Keratinocyte (primary cell): Measurements from ENCODE around the gene CMKLR1. TPM values are rescaled to one million over a fixed set of nuclear protein-coding genes. Genes with fewer than 3 reads are reported as not detected.

Experiments
- DNase-seq: peaks from one replicate; pipeline ENCODE4 v3.0.0-alpha.2; 2011; ENCODE audit warnings: low read depth, missing footprints, low spot score
- FAIRE-seq: peaks from 2 replicates; lab custom pipeline; 2011; peaks lifted over from hg19 to GRCh38; lab: Jason Lieb, UNC
- H2AFZ ChIP-seq: 2 replicates; pipeline ENCODE4 v1.6.0; 2012; ENCODE audit warnings: low read length, control low read depth, inconsistent platforms; ENCODE audit not compliant: control insufficient read depth
- H3K27ac ChIP-seq: 2 replicates; pipeline ENCODE4 v1.5.1; 2011; ENCODE audit warnings: low read length; ENCODE audit not compliant: control insufficient read depth, insufficient read depth
- H3K27me3 ChIP-seq: 3 replicates; pipeline ENCODE4 v1.6.0; 2011; ENCODE audit warnings: low read length; ENCODE audit not compliant: control insufficient read depth, insufficient read depth; ENCODE audit errors: extremely low read depth
- H3K36me3 ChIP-seq, 2 experiments: 2 replicates in 1 of 2; 3 replicates in 1 of 2; pipeline ENCODE4 v1.5.1; 2011; ENCODE audit warnings: low read length in 2 of 2, mild to moderate bottlenecking in 1 of 2; ENCODE audit not compliant: control insufficient read depth in 2 of 2, insufficient read depth in 2 of 2; ENCODE audit errors: extremely low read depth in 1 of 2
- H3K4me1 ChIP-seq: 3 replicates; pipeline ENCODE4 v1.5.1; 2011; ENCODE audit warnings: low read length; ENCODE audit not compliant: control insufficient read depth, insufficient read depth; ENCODE audit errors: extremely low read depth
- H3K4me2 ChIP-seq: 3 replicates; pipeline ENCODE4 v1.6.0; 2011; ENCODE audit warnings: low read depth, low read length; ENCODE audit not compliant: control insufficient read depth, insufficient read depth; ENCODE audit errors: extremely low read depth
- H3K4me3 ChIP-seq, 3 experiments: fragments of 200-600 bp in 1 of 3; sonication (generic) in 1 of 3; 2 replicates in 2 of 3; 3 replicates in 1 of 3; pipeline ENCODE4 v1.5.1; 2011 to 2016; ENCODE audit warnings: low read length in 3 of 3, mild to moderate bottlenecking in 3 of 3, control low read depth in 2 of 3, inconsistent platforms in 1 of 3, low read depth in 1 of 3, mixed read lengths in 1 of 3, mixed run types in 1 of 3, moderate library complexity in 1 of 3; ENCODE audit not compliant: control insufficient read depth in 2 of 3, insufficient read depth in 2 of 3; ENCODE audit errors: extremely low read depth in 1 of 3
- H3K79me2 ChIP-seq: 2 replicates; pipeline ENCODE4 v1.6.0; 2012; ENCODE audit warnings: low read length; ENCODE audit not compliant: control insufficient read depth, insufficient read depth
- H3K9ac ChIP-seq: 3 replicates; pipeline ENCODE4 v1.6.0; 2011; ENCODE audit warnings: low read length; ENCODE audit not compliant: control insufficient read depth, insufficient read depth; ENCODE audit errors: extremely low read depth
- H3K9me1 ChIP-seq: 3 replicates; pipeline ENCODE4 v1.6.0; 2011; ENCODE audit warnings: low read length; ENCODE audit not compliant: control insufficient read depth, insufficient read depth; ENCODE audit errors: extremely low read depth
- H3K9me3 ChIP-seq: 2 replicates; pipeline ENCODE4 v1.5.1; 2012; ENCODE audit warnings: low read depth, low read length; ENCODE audit not compliant: control insufficient read depth
- H4K20me1 ChIP-seq: 3 replicates; pipeline ENCODE4 v1.6.0; 2011; ENCODE audit warnings: low read length; ENCODE audit not compliant: control insufficient read depth, insufficient read depth; ENCODE audit errors: extremely low read depth
- CTCF ChIP-seq, 3 experiments: IDR thresholded peaks in 1 of 3; conservative IDR thresholded peaks in 1 of 3; optimal IDR thresholded peaks in 1 of 3; 2 replicates in 2 of 3; 3 replicates in 1 of 3; pipeline versions ENCODE3 to v1.5.1; 2011; ENCODE audit warnings: low read length in 3 of 3, mild to moderate bottlenecking in 3 of 3, moderate library complexity in 2 of 3, control low read depth in 1 of 3, inconsistent platforms in 1 of 3; ENCODE audit not compliant: insufficient read depth in 2 of 3; ENCODE audit errors: extremely low read depth in 1 of 3
- EZH2 ChIP-seq: IDR thresholded peaks from one replicate; pipeline ENCODE4 v1.6.1; 2012; ENCODE audit warnings: inconsistent platforms, mild to moderate bottlenecking, low read length, moderate library complexity
- dilution Hi-C: fragments of 300-500 bp; cut with MboI; formaldehyde crosslinking; loops from one replicate; pipeline ENCODE4 v1.7.0; 2020; ENCODE audit warnings: low sequenced_read_pairs; ENCODE audit not compliant: extremely low pct_ligation_motif_present
- polyA plus RNA-seq, 5 experiments: library from polyadenylated mRNA; depleted of rRNA in 3 of 5; stranded (reverse) in 3 of 5; stranded (forward) in 1 of 5; unstranded in 1 of 5; fragments of >200 nt; gene quantifications; 1 replicate in 1 of 5; 2 replicates in 3 of 5; 3 replicates in 1 of 5; pipeline versions ENCODE4 v1.2.1 to v1.2.3, GENCODE V29; 2011 to 2012; ENCODE audit warnings: missing spikeins in 2 of 5, low read depth in 1 of 5, low replicate concordance in 1 of 5

The CMKLR1 gene
- polyA plus RNA-seq, 1 donor (not counting 4 experiments of a cell fraction or from before 2014, with no cell fraction given) = not detected

- DNase-seq (no peak), FAIRE-seq (no peak)
- Histone ChIP-seq H3K27me3 (no peaks in the 10 kb centered on the region), H4K20me1 (no peaks in the 10 kb centered on the region), H3K79me2 (no peaks in the 10 kb centered on the region), H3K27ac (no peak overlapping the region), H2AFZ (no peak overlapping the region), H3K4me2 (no peak overlapping the region), H3K4me1 (no peaks in the 10 kb centered on the region), H3K9me3 (no peaks in the 10 kb centered on the region), H3K9ac (no peak overlapping the region), H3K9me1 (no peaks in the 10 kb centered on the region), H3K4me3 (no peak overlapping the region), H3K36me3 (no peaks in the 10 kb centered on the region)
- TF ChIP-seq CTCF (optimal IDR thresholded peaks at IDR 0.05 in 1 of 3, IDR thresholded peaks at IDR 0.05 in 1 of 3, conservative IDR thresholded peaks at IDR 0.05 in 1 of 3; ENCODE audit: extremely low read depth in 1 of 3, insufficient read depth in 2 of 3, low read length in 3 of 3) (no peak), EZH2 (no peak)
- dilution Hi-C loops = no loop called here
Observed at GRCh38 chr12:108367436-108367835, 28.3 kb upstream of the CMKLR1 start.

GRCh38 chr12:108365324-108365723 is 26.2 kb upstream of the CMKLR1 start:
- Histone ChIP-seq H2AFZ (no peak overlapping the region), H3K27ac (no peak overlapping the region), H3K79me2 (no peaks in the 10 kb centered on the region), H3K27me3 (no peaks in the 10 kb centered on the region), H3K9me3 (no peaks in the 10 kb centered on the region), H3K9me1 (no peaks in the 10 kb centered on the region), H3K4me1 (no peaks in the 10 kb centered on the region), H3K4me2 (no peak overlapping the region), H3K9ac (no peak overlapping the region), H3K4me3 (no peak overlapping the region), H4K20me1 (no peaks in the 10 kb centered on the region), H3K36me3 (no peaks in the 10 kb centered on the region)
- FAIRE-seq = no peak
- TF ChIP-seq EZH2 (no peak), CTCF (optimal IDR thresholded peaks at IDR 0.05 in 1 of 3, IDR thresholded peaks at IDR 0.05 in 1 of 3, conservative IDR thresholded peaks at IDR 0.05 in 1 of 3; ENCODE audit: extremely low read depth in 1 of 3, insufficient read depth in 2 of 3, low read length in 3 of 3) (no peak)
- dilution Hi-C loops = no loop called here
- DNase-seq = no peak
